HG03521 (cell line): ENCODE results near the gene AMTN.
"Not testable (repeated sequence)": the region's sequence is repeated elsewhere in the genome, so short reads cannot be mapped to it uniquely, and the experiment has no call there.

ENCODE experiments used
- ATAC-seq: cut with Tn5 transposase; IDR thresholded peaks from one replicate; pipeline ENCODE4 v1.9.1; 2021; ENCODE audit warnings: mild to moderate bottlenecking, moderate library complexity; ENCODE audit not compliant: unreplicated experiment

The AMTN gene, protein sequence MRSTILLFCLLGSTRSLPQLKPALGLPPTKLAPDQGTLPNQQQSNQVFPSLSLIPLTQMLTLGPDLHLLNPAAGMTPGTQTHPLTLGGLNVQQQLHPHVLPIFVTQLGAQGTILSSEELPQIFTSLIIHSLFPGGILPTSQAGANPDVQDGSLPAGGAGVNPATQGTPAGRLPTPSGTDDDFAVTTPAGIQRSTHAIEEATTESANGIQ

DNA sequence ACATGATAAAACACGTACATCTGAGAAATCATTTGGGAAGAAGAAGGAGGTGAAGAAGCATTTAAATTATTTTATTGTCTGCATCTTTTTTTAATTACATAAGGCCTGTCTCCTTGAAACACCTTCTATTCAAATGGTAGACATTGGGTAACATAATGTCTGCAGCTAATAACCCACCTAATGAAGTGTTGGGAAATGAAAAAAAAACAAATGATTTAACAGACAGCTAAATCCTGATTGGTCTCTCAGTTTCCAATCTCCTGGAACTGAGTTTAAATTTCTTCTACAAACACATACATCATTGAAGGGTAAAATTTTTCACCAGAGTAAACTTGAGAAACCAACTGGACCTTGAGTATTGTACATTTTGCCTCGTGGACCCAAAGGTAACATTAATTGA is at the start of gene AMTN:
Gene AMTN, plus strand, starts transcription at position 301 of the 400 bp plus-strand sequence. CDS start 209 bp downstream, outside the sequence.
- no peak for ATAC-seq

DNA sequence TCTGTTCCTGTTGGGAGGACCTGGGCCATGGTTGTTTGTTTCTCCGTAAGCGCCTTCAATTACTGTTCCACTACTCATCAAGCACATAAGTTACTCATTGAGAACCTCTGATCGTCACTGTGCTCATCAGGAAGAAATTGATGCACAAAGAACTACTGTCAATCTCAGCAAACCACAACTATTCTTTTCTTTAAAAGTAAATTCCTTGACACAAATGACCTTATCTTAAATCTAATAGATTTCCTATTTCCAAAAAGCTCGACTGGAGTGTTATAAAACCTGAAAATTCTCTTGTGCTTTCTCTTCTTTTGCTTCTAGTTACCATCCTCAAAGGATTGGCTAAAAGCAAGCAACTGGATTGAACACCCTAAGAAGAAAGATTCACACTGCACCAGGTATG is 46.5 kb upstream of the AMTN start, which contains the start of gene MUC7:
Gene MUC7, plus strand, starts transcription at position 301 of the 400 bp plus-strand sequence. CDS start 1,825 bp downstream, outside the sequence.
- no peak for ATAC-seq

DNA sequence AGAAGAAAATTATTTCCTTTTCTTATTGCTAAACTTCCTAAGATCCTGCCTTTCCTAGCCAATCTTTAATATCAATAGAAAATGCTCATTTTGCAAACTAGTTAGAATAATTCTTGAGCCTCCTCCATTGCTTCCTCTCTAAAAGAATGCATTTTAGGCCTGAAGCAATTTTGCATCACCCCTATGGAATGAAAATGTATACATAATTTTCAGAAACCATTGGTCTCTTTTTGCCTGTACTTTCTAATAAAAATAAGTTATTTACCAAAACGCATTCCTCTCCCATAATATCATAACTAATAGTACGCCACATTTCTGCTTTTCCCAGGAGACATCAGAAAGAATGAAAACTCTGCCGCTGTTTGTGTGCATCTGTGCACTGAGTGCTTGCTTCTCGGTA is 44.7 kb upstream of the AMTN start:
- no peak for ATAC-seq

DNA sequence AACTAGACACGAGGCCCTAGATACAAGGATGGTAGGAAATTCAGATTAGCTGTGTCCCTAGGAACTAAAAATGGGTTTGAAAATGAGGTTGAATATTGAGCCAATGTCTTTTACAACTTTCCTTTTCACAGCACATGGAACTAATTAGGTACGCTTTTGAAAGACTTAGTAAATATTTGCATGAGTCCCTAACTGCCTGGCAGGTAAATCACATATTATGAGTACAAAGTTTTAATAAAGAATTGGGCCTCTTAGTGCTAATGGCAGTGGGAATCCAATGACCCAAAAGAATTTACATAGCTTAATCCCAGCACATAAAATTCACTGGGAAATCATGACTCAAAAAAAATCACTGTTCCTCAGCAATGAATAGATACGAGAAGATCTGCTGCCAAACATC is 29.6 kb upstream of the AMTN start:
- no peak for ATAC-seq

DNA sequence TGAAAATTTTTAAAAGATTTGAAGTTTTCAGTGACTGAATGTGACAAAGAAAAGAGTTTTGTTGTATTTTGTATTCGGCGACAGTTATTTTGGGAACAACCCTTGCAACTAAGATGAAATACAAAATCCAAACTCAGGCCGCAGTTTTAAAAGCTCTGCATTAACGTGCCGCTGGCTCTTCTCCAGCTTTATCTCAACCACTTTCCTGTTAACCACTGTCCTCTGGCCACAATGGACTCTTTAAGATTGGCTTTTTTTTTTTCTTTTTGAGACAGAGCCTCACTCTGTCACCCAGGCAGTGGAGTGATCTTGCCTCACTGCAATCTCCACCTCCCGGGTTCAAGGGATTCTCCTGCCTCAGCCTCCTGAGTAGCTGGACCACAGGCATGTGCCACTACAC is 22.1 kb upstream of the AMTN start:
- ATAC-seq = no peak

DNA sequence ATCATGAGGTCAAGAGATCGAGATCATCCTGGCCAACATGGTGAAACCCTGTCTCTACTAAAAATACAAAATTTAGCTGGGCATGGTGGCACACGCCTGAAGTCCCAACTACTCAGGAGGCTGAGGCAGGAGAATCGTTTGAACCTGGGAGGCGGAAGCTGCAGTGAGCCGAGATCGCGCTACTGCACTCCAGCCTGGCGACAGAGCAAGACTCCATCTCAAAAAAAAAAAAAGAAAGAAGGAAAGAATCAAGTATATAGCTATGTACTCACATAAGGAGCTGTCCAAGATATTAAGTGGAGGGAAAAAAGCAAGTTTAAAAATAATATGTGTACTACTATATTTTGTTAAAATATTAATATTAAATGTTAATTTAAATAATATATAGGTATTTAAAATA is 16.5 kb upstream of the AMTN start:
- not testable (repeated sequence) for ATAC-seq

DNA sequence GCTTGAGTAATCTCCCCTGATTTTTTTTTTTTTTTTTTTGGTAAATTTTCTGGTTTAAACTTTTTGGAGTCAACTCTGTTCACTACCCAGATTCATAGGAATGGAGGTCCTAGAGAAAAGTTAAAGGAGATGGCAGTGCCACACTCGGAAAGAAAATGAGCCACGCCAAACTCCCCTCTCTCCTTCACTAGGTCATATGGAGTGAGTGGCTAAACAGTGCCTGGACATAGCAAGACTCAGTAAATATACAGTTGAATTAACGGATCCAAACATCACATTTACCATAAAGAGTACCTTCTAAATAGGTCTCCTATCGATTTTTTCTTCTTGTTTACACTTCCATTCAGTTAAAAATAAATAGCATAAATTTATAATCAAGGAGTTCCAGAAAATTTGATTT is 13.6 kb upstream of the AMTN start:
- ATAC-seq = no peak

DNA sequence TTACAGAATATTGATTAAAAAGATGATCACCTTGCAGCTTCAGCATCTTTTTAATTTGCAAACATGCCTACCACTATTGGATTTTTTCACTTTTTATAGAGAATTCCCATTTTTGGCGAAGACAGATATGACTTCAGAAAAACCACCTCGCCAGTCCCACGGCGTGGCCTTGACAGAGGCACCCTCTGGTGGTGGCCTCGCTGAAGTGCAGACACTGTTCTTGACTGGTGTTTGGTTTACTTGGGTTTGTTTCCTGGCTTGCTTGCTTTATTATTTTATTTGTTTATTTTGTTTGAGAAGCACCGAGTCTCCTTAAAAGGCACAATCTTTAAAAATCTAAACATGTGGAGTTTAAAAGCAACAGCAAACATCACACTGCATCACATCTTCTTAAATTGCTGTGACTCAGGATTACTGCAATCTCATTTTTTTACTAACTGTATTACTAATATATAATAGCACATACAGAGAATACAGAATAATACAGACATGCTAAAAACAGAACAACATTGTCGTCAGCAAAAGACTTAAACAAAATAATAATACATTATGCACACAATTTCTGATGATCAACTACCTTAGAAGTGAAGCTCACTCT is 13.1 kb upstream of the AMTN start:
- peak; percentile 92 for ATAC-seq

DNA sequence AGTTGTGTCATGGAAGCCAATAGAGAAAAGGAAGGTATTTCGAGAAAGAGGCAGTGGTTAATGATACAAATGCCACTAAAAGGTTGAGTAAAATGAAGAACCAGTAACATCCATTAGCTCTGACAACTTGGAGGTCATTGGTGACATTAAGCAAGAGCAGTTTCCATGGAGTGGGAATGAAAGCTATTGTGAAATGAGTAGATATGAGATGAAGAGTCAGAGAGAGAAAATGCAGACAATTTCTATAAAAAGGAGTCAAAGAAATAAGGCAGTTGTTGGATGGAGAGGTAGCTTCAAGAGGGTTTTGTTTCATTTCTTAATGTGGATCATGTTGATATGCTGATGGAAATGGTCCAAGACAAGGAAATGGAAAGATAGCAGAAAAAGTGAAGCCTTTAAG is 9.6 kb upstream of the AMTN start:
- no peak for ATAC-seq

DNA sequence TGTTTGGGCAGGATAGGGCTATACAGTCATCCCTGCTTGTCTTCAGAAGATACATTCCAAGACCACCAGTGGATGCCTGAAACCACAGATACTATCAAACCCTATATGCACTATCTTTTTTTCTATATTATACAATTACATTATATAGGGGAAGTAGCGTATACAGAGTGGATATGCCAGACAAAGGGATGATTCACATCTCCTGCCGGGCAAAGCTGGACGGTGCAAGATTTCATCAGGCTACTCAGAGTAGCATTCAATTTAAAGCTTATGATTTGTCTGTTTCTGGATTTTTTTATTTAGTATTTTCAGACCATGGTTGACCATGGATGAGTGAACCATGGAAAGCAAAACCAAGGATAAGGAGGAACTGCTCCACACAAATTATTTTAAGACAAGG is 7.0 kb upstream of the AMTN start:
- ATAC-seq = no peak

DNA sequence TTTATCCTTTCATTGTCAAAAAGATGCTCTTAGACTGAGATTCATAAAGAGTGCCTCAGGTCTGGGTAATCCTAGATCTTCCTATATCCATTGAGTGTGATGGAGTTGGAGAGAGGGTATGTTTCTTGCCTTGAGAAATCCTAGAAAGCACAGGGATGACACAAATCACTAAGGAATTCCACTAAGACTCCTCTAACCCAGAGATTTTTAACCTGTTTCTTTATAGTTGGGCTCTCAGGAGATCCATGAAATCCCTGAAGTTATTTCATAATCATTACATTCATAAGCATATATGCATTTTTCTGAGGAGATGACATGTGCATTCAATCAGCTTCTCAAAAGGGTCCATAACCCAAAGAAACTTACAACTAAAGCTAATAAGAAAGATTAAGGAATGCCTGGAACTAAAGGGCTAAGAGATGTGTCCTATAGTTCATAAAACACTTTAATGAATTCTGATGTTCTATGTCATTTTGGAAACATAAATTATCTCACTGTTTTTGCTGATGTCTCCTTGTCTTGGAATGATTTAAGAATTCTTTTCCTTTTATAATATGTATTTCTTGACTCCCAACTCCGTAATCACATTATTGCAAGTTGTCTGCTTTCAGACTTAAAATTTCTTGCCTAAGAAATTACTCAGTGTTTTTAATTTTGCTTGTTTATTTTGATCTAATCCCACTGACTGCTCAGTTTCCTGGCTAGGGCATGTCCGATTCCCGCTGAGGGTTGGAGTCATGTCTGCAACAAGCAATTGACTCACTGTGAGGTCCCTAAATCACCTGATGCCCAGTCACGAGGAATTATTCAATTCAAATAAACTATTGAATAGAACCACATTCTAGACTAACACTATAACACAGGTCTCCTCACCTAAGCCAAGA is 2.8 kb upstream of the AMTN start:
- no peak for ATAC-seq

DNA sequence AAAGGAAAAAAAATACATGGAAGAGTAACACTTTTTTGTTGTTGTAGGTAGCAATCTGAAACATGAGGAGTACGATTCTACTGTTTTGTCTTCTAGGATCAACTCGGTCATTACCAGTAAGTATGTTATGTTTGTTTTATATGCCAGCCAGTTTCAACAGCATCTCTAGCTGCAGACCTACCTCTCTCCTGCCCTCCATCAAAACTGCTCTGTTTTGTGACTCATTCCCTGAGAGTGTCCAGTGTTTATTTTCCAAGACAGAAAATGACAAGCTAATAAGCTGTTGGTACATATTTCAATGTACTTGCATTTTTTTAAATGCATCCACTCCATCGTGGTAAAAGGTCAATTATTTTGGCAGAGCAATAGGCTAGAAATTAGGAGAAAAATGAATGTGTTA is 347 bp downstream of the AMTN start:
- no peak for ATAC-seq

DNA sequence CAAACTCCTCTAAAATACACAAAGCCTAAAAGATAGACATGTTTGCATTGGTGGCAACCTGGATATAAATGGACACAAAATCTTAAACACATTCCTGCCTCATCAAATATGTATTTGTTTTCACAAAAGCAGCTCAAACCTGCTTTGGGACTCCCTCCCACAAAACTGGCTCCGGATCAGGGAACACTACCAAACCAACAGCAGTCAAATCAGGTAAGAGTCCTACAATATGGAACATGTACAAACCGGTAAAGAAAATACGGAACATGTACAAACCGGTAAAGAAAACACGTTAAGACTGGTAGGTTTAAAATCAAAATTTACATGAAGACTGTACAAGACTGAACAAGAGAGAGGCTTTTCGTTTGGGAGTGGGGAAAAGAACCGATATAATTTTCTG is 4.3 kb downstream of the AMTN start:
- ATAC-seq = no peak

DNA sequence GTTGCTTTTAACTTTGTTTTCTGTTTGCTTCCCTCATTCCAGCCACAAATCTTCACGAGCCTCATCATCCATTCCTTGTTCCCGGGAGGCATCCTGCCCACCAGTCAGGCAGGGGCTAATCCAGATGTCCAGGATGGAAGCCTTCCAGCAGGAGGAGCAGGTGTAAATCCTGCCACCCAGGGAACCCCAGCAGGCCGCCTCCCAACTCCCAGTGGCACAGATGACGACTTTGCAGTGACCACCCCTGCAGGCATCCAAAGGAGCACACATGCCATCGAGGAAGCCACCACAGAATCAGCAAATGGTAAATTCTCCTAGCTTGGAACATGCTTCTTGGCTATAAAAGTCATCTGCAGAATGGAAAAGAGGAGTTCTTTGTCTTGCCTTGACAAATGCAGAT is 12.6 kb downstream of the AMTN start:
- no peak for ATAC-seq

DNA sequence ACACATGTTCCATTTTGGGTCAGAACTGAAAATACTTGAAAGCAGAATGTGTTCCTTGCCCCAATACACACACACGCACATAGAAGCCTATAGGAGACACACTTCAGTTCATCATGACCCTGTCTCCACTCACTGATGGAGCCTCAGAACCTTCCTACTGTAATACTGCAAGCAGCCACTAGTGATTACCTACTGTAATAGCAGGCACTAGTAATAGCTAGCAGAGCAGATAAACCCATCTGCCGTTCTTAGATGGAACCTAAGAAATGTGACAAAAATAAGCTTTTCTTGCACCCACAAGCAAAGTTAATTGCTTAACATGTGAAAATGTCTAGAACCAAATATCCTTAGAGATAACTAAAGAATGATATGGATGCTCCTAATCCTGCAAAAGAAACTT is 13.6 kb downstream of the AMTN start:
- peak; percentile 97 for ATAC-seq

DNA sequence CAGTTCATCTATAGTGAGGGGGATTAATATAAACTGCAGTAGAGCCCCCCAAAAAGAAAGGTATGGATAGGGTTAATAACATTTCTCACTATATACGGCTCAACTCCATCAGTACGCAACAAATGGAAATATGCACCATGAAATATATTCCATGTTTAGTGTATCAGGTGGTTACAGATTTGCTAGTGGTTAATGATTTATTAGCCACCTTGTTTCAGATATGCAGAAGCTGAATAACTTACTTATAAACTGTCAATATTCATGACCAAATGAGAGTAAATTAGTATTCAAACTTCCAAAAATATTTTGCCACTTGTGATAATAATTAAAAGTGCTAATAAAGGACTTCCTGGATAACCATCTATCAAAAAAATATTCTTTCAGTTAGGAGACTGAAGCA is 14.8 kb downstream of the AMTN start:
- no peak for ATAC-seq

DNA sequence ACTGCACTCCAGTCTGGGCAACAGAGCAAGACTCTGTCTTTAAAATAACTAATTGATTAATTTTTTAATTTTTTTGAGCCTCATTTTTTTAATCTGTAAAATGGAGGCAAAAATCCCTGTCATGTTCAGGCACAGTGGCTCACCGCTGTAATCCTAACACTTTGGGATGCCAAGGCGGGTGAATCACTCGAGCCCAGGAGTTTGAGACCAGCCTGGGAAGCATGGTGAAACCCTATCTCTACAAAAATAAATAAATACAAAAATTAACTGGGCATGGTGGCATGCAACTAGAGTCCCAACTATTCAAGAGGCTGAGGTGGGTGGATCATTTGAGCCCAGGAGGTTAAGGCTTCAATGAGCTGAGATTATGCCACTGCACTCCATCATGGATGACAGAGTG is 15.4 kb downstream of the AMTN start:
- ATAC-seq = no peak

DNA sequence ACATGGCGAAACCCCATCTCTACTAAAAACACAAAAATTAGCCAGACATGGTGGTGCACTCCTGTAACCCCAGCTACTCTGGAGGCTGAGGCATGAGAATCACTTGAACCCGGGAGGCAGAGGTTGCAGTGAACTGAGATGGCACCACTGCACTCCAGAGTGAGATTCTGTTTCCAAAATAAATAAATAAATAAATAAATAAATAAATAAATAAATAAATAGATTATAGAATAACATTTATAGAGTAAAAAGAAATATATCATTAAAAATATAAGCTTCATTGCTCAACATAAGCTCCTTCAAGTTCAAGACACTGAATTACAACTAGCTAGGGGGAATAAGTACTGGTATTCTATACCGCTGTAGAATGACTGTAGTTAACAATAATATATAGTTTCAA is 16.5 kb downstream of the AMTN start:
- not testable (repeated sequence) for ATAC-seq

DNA sequence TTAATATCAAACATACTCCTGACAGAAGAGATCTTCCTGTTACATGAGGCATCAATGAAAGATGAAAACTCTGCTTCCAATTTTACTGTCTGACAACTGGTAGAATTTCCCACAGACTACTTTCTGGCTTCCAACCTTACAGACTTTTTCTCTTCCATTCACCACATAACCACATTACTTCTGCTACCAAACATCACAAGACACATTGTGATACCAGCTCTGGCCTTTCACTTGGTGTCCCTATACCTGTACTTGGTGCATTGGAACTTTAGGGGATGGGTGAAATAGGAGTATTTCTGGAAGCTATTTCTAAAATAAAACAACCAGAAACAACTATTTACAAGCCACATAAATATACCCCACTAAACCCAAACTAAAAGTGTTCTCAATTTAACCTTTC is 20.5 kb downstream of the AMTN start:
- ATAC-seq = no peak

DNA sequence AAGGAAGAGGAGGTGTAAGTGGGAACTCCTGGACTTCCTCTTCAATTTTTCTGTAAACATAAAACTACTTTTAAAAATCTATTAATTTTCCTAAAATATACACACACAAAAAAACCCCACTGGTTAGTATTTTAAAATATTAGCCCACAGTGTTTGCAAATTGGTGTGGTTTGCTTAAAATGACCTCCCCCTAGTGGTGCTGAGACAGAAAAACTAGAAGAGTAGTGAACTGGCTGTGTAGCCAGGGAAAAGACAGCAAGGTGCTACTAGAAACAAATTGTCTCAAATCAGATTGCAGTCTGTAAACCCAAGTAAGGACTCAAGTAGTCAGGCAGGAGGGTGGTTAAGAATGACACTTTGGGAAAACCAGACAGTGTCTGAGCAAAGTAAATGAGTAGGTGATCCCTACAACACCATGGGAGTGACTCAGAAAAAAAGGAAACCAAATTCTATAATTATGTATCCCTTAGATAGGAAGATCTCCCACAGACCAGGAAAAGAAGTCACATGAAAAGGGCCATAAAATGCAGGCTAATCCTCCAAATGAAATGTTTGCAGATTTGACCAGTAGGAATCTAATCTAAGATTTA is 26.0 kb downstream of the AMTN start:
- peak; percentile 71 for ATAC-seq

DNA sequence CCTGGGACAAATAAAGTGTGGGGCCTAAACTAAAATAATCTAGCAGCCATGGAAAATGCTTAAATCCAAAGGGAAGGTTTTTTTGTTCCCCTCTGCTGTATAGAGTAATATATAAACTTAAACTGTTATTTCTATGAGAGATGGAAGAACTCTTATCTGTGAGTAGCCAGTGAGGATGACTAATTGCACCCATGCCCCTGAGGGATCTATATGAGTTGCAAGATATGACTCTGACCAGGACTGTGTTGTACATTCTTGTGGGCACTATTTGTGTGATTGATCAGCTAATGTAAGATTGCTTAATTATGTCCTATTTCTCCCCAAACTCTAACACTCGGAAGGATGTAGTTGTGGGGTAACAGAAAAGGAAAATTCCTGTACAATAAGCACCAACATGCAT is 38.5 kb downstream of the AMTN start:
- no peak for ATAC-seq
